NOMO-1 (cell line): ENCODE data around the gene HECW1.
"Not testable (repeated sequence)": the region's sequence is repeated elsewhere in the genome, so short reads cannot be mapped to it uniquely, and the experiment has no call there.

Experiments
- DNase-seq, 2 experiments: peaks; one replicate each; lab custom pipeline; 2025; ENCODE audit not compliant: unreplicated experiment in 2 of 2; lab: John Stamatoyannopoulos, UW

HECW1 gene

DNA sequence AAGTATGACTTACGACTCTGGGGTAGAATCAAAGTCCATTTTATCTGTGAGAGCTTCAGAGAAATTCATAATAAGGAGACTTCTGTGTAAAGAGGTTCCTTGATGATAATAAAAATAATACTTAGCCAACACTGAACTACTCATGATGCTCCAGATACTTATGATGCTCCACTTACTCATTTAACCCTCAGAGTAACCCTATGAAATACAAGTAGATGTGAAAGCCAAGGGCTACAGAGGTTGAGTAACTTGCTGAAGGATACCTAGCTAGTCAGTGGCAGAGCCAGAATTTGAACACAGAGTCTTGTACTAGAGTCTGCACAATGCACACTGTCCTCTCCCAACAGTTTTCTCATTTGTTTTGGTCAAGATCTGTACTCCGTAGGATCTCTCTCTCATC is 89.5 kb downstream of the HECW1 start:
- DNase-seq: no peak

DNA sequence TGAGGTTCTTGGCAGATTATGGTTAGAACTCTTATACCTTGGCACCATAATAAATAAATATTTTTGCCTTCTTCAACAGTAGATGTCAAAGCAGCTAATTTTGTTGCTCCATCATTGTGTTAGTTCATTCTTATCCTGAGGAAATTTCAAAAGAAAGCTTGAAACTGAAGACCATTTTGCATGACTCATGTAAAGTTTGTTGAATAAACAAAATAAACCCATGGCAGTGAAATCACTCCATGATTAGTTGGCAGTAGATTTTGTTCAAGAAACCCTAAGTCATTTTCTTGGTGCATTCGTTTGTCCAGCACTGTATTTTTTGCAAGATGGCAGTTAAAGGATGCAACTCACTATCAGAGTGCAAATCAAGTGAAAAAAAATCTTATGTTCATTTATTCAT is 91.6 kb downstream of the HECW1 start:
- no peak for DNase-seq

- DNase-seq: no peak
Measured at GRCh38 chr7:43205171-43205795, 92.8 kb downstream of the HECW1 start.

DNA sequence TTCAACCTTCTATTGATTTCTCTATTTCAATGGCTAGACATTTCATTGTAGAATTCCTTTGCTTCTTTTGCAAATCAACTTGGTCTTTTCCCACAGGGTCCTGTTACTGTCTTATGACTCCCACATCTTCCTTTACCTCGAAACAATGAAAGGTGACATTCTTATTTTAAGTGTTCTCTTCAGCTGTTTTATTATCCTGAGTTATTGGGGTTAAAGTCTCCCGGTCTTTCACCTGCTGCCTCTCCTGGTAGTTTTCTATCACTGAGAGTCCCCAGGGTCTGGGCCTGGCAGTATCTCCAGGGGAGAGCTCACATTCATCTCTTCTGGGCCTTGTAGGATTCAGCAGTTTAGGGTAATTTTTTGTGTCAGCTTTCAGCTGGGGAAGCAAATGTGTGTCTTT is 95.8 kb downstream of the HECW1 start:
- DNase-seq: no peak

DNA sequence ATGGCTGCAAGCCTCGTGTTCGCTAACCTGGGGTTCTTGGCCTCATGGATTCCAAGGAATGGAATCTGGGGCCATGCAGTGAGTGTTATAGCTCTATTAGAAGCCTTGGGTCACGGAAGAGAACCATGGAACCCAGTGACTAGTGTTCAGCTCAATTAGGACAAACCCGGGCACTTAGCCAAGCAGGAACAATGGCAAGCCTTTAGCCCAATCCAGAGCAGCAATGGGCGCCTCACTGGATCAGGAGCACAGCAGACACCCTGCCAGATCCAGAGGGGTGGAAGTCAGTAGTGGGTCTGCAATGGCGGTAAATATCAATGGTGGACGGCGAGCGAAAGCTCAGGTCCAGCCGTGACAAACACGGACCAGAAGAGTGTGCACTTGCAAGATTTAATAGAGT is 98.1 kb downstream of the HECW1 start:
- not testable (repeated sequence) for DNase-seq

GRCh38 chr7:43211286-43211685 is 98.8 kb downstream of the HECW1 start:
- no peak for DNase-seq

- no peak for DNase-seq
Measured at GRCh38 chr7:43211693-43212092, 99.2 kb downstream of the HECW1 start.

DNA sequence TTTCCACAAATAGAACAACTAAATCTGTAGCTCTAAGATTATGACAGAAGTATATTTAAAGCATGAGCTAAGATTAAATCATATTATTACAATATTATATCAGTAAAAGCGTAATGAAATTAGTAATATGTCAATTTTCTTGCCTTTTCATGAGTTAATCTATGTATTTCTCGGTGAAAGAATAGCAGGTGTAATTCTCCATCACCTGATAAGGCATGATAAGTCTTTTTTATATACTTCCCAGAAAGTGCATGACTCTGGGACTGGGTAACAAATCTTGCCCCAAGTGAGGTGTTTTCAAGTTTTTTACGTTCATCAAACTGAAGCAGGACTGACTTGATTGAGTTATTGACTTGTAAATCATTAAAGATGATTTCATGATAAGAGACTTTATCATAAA is 100.5 kb downstream of the HECW1 start:
- DNase-seq: no peak

DNA sequence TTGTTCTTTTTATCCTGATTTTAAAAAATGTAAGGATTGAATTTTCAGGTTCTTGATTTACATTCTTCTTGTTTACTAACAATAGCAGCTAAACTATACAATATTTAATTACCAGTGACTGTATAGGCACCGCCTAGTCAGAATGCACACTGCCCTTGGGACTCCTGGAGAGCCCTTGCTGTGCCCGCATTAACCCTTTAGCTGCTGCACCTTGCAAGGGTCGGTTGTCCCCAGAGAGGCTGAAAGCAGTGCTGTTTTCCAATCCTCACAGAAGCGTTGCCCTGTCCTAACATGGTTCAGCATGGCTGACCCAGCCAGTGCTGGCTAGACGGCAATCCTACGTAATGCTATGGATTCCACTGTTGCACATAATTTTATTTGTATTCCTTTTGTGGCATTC is 102.6 kb downstream of the HECW1 start:
- no peak for DNase-seq

GRCh38 chr7:43217055-43217454 is 104.6 kb downstream of the HECW1 start:
- DNase-seq: no peak

DNA sequence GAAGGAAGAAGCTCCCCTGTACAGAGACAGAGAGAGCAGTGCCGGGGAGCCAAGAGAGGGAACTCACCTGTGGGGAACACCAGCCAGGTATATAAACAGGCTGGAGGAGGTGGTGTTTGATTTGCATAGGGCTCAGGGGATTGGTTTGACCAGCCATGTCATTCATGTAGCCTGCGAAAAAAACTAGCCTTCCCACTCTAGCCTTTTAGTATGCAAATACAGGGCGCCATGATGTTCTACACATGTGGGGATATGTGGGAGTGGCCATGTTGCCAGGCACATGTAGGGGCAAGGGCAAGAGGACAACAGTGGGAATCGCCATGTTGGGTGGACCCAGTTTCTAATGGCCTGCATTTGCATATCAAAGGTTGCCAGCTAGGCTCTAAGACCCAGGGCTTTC is 106.5 kb downstream of the HECW1 start:
- DNase-seq: not testable (repeated sequence)

DNA sequence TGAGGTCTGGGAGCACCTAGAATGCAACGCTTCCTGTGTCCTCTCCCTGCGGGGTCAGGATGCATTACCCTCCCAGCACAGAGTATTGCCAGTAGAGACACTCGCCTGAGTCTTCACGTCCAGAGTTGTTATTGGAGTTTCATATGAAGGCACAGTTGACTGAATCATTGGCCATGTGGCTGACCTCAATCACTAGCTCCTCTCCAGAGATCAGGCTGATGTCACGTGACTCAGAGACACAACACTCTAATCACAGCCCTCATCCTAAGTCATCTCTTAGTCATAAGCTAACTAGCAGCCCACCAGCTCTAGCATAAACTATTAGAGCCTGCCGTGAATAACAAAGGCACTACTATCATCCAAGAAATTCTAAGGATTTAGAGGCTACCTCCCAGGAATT is 107.8 kb downstream of the HECW1 start:
- no peak for DNase-seq

DNA sequence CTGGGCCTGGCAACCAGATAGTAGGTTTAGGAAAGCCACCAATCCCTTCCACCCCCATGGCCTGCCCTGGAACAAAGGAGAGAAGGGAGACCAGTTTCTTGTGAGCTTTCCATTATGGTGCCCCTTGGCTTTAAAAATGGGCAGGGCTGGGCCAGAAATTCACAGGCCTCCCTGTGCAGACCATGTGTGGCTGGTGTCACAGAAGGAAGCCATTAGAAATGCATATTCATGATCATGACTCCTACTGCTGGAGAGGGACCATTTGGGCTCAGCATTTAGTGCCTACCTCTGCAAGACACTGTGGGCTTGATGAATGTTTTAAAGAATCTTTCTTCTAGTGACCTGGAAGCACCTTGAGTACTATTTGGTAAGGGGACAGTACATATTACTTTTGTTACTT is 108.3 kb downstream of the HECW1 start:
- no peak for DNase-seq

- no peak for DNase-seq
Measured at GRCh38 chr7:43229801-43230200, 117.4 kb downstream of the HECW1 start.

DNA sequence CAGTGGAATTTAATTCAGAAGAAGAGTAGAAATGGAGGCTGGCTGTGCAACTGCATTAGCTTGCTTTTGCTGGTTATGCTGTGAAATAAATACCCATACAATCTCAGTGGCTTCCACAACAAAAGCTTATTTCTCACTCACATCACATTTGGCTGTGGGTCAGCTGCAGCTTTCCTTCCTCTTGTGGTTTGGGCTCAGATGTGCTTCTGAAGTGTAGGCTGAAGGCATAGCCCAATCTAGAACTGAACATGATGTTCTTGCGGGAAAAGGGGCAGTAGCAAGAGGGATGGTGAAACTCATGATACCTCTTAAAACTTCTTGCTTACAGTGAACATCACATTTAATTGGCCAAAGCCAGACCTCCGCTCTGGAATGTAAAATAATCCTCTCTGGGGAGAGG is 119.9 kb downstream of the HECW1 start:
- no peak for DNase-seq

- DNase-seq: no peak
Measured at GRCh38 chr7:43234073-43234472, 121.6 kb downstream of the HECW1 start.

DNA sequence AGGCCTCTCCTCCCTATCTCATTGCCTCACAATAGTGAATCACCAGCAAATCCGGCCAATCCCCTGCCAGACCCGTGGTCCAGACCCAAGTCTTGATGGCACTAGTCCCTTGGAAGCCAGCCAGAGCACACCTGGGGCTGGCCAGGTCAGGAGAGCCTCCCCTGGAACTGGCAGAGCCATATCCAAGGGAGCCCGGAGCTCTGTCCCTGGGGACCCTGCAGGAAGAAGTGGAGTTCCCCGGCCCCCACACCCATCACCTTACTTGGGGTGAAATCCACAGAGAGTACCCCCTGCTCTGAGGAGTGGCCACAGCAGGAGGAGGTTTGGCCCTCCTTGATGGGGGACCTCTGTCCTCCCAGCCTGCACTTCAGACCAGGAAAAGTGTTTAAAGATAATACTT is 122.5 kb downstream of the HECW1 start:
- no peak for DNase-seq

- DNase-seq: no peak
Measured at GRCh38 chr7:43240565-43240964, 128.1 kb downstream of the HECW1 start.

- DNase-seq: no peak
Measured at GRCh38 chr7:43242628-43243255, 130.3 kb downstream of the HECW1 start.

- DNase-seq: no peak
Measured at GRCh38 chr7:43244232-43244631, 131.8 kb downstream of the HECW1 start.

DNA sequence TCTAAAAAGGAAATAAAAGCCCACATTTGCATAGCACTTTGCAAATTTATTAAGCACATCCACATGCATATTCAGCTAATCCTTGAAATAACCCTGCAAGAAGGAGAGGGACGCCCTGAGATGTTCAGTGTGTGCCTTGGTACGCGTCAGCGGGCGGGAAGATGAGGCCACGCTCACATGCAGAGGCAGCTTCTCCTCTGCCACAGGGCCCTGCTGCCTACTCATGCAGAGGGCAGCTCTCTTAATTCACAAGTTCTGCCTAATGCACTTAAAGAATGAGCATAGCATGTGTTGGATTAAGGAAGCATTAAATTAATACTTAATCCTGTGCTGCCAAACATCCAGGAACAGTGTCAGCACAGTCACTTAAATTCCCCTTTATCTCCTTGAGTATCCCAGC is 132.3 kb downstream of the HECW1 start:
- DNase-seq: no peak

DNA sequence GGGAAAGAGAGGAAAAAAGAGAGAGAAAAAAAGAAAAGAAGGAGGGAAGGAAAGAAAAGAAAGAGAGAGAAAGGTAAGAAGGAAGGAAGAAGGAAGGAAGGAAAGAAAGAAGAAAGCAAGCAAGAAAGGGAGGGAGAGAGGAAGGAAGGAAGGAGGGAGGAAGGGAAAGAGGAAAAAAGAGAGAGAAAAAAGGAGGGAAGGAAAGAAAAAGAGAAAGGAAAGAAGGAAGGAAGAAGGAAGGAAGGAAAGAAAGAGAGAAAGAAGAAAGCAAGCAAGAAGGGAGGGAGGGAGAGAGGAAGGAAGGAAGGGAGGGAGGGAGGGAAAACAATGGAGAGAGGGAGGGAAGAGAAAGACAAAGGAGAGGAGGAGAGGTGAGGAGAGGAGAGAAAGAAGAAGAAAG is 135.3 kb downstream of the HECW1 start:
- DNase-seq: no peak

DNA sequence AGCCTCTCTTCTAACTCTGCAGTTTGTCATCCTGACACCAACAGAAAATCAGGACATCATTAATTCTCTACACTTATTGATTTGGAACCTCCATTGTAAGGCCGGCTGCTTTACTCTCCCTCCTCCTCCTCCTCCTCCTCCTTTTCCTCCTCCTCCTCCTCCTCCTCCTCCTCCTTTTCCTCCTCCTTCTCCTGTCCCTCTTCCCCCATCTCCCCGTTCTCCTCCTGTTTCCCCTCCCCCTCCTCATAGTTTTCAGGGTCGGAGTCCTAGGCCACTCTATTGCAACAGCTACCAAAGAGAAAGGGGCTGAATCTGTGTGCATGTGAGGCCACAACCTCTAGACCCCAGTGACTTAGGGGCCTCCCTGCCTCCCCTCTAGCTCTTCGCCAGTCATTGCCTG is 136.1 kb downstream of the HECW1 start:
- DNase-seq: no peak
